Stimulated activated CD8-positive, alpha-beta memory T cell treated with anti-CD3 and anti-CD28 coated beads, Interleukin-15, amount 100 ng/mL, for 48 hours (primary cell): ENCODE measurements around the gene CCT5.
"Not testable (repeated sequence)": the region's sequence is repeated elsewhere in the genome, so short reads cannot be mapped to it uniquely, and the experiment has no call there.

Source experiments
- DNase-seq, 2 donors: peaks; one replicate each; pipeline ENCODE4 v3.0.0-alpha.2; 2020; ENCODE audit warnings: low read depth in 2 of 2

CCT5 gene

GRCh38 chr5:10301842-10302610 is 51.9 kb downstream of the CCT5 start:
- no peak for DNase-seq

DNA sequence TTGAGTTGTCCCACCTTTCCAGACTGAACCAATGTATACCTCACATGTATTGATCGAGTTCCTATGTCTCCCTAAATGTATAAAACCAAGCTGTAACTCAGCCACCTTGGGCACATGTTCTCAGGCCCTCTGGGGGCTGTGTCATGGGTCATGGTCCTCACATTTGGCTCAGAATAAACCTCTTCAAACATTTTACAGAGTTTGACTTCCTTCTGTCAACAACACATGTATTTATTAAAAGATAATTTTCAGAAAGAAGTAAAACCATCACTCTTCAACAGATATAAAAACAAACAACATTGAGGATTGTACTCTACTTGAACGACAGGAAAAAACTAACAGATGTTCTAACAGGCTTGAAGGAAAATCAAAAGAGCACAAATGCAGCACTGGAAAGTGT is 53.1 kb downstream of the CCT5 start:
- DNase-seq, result no peak

DNA sequence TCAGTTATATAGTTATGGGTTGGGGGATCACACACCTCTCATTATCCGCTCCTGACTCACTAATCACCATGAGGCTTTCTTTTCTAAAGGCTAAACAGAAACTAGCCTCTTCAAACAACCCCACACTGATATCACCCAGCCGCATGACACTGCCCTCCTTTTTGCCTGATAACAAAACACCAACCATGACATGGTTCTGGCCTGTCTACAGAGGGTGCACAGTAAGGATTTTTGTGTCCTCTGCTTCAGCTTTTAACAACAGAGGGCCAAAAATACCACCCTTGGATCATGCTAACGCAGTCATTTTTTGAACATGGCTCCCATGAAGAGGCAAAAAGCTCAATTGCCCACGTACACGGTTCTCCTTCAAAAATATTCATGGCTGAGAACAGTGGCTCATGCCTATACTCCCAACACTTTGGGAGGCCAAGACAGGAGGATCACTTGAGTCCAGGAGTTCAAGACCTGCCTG is 53.7 kb downstream of the CCT5 start:
- no peak for DNase-seq

GRCh38 chr5:10304932-10305331 is 54.9 kb downstream of the CCT5 start:
- no peak for DNase-seq

DNA sequence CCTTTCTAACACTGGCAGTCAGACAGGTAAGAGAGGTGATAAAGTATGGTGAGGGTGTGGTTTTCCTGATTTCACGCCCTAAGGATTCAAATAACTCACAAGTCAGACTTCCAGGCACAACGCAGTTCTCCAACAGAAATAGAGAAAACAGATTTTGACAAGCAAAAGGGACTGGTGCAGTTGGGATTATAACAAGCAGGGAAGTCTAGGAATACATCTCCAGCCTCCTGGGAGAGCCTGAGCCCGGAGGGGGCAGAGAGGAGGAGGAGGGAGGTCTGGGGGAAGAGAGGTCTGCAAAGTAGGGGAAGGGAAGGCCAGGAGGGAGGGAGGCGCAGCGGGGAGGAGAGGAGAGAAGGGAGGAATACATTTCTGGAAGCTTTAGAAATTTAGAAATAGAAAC is 56.0 kb downstream of the CCT5 start:
- no peak for DNase-seq

- DNase-seq, result no peak
These were observed 56.7 kb downstream of the CCT5 start for GRCh38 chr5:10306806-10307205.

- DNase-seq, result no peak
These were observed 57.4 kb downstream of the CCT5 start, which contains the start of gene CMBL for GRCh38 chr5:10307206-10308148. Gene CMBL (minus strand): TSS chr5:10307902. CDS start chr5:10290762, 17,140 bp downstream.

- DNase-seq, result no peak
These were observed 58.8 kb downstream of the CCT5 start for GRCh38 chr5:10308844-10309243.

DNA sequence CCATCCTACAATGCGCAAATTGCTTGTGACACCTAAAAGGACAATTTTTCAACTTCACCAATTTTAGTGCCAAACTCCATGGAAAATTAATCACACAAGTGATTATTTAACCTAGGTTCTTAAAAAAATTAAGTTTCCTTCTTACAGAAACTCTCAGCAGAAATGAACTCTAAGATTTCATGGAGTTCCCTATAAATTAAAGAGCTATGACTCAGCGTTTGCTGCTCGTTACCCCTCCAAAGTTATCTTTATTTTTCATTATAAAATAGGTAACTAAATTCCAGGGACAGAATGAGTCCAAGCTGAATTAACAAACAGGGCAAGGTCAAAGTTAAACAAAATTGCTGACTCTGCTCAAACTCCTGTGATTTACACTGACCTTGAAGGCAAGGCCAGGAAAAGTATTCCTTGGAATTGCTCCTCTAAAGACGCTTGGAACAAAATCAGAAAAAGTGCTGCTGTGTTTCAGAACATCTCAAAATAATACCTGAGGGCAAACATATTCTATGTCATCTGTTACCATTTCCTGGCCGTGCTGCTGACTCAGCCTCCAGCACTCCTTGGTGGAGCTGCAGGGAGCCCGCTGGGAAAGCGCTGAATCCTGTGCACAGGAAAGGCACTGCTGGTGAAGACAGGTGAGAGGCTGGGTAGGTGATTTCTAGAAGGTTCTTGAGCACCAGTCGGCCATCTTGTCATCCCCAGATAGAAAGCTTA is 60.1 kb downstream of the CCT5 start:
- no peak for DNase-seq

- not testable (repeated sequence) for DNase-seq
These were observed 60.9 kb downstream of the CCT5 start for GRCh38 chr5:10310835-10311570.

DNA sequence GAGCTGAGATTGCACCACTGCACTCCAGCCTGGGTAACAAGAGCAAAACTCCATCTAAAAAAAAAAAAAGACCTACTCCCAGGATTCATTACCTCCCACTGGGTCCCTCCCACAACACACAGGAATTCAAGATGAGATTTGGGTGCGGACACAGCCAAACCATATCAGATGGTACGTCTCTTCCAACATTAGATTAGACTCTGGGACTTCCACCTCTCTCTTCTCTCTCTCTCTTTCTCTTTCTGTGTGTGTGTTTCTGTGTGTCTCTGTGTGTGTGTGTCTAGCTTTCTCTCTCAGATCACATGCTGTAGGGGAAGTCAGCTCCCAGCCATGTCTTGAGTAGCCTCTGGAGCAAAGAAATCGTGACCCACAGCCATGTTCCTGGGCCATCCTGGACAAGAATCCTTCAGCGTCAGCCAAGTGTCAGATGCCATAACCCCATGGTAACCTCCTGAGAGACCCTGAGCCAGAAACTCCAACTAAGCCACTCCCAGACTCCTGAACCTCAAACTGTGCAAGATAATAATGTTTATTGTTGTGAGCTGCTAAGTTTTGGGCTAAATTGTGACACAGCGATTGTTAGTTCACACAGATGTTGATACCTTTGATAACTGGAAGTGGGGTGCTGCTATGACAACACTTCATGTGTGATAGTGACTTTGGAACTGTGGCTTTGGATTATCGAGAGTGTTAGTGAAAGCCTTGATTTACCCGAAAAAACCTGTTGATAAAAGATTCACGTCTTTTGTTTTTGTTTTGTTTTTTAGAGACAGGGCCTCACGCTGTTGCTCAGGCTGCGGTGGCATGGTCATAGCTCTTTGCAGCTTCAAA is 61.7 kb downstream of the CCT5 start:
- DNase-seq, result no peak

GRCh38 chr5:10315201-10315600 is 65.1 kb downstream of the CCT5 start:
- no peak for DNase-seq
